ENCODE measurements around the gene TBCEL. TPM values are rescaled to one million over a fixed set of nuclear protein-coding genes. Genes with fewer than 3 reads are reported as not detected.
"Not testable (repeated sequence)": the region's sequence is repeated elsewhere in the genome, so short reads cannot be mapped to it uniquely, and the experiment has no call there.

TBCEL gene
- total RNA-seq, 4 donors from 2014 or later: 12.1 to 87.5 (median 35.6) TPM

DNA sequence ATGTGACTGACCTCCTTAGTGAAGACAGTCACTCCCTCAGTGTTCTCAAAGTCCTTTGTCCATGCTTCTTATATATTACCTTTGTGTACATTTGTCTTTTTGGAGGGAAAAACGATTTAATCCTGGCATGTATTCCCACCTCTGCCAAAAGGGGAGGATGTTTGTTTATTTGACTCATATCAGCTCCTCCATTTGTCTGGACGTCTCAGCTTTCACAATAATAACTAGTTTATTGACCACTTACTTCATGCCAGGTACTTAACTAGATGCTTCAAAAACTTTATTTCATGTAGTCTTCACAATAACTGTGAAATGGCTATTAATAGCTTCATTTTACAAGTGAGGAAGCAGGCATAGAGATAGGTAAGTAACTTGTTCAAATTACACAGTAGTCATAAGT lies 5.3 kb downstream of the TBCEL start:
- Histone ChIP-seq H3K36me3 (no peaks in the 10 kb centered on the region), H3K4me3 (no peak overlapping the region), H3K27ac (no peak overlapping the region), H3K4me1 (no peaks in the 10 kb centered on the region), H3K27me3 (no peaks in the 10 kb centered on the region), H3K9me3 (no peaks in the 10 kb centered on the region)
- DNase-seq: no peak
- no peak for TF ChIP-seq POLR2A (IDR thresholded peaks at IDR 0.05)
- TF ChIP-seq, protein P1, sequence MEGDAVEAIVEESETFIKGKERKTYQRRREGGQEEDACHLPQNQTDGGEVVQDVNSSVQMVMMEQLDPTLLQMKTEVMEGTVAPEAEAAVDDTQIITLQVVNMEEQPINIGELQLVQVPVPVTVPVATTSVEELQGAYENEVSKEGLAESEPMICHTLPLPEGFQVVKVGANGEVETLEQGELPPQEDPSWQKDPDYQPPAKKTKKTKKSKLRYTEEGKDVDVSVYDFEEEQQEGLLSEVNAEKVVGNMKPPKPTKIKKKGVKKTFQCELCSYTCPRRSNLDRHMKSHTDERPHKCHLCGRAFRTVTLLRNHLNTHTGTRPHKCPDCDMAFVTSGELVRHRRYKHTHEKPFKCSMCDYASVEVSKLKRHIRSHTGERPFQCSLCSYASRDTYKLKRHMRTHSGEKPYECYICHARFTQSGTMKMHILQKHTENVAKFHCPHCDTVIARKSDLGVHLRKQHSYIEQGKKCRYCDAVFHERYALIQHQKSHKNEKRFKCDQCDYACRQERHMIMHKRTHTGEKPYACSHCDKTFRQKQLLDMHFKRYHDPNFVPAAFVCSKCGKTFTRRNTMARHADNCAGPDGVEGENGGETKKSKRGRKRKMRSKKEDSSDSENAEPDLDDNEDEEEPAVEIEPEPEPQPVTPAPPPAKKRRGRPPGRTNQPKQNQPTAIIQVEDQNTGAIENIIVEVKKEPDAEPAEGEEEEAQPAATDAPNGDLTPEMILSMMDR (IDR thresholded peaks at IDR 0.05): no peak
- intact Hi-C loops (cut with DNase I; ENCODE audit: low total_unique reads): no loop called here

GRCh38 chr11:121029813-121030445 lies 6.0 kb downstream of the TBCEL start:
- H3K27ac ChIP-seq: no peak overlapping the region
- H3K4me3 ChIP-seq: no peak overlapping the region
- H3K4me1 ChIP-seq: no peaks in the 10 kb centered on the region
- intact Hi-C loops (cut with DNase I; ENCODE audit: low total_unique reads): no loop called here
- H3K36me3 ChIP-seq: no peaks in the 10 kb centered on the region
- TF ChIP-seq POLR2A (IDR thresholded peaks at IDR 0.05): no peak
- TF ChIP-seq, protein P1 (IDR thresholded peaks at IDR 0.05): no peak
- no peaks in the 10 kb centered on the region for H3K27me3 ChIP-seq
- H3K9me3 ChIP-seq: no peaks in the 10 kb centered on the region
- DNase-seq: no peak

- Histone ChIP-seq H3K4me3 (no peak overlapping the region), H3K9me3 (no peaks in the 10 kb centered on the region), H3K27me3 (no peaks in the 10 kb centered on the region), H3K4me1 (no peaks in the 10 kb centered on the region), H3K27ac (no peak overlapping the region), H3K36me3 (no peaks in the 10 kb centered on the region)
- no peak for TF ChIP-seq POLR2A (IDR thresholded peaks at IDR 0.05)
- TF ChIP-seq, protein P1 (IDR thresholded peaks at IDR 0.05): no peak
- intact Hi-C loops (cut with DNase I; ENCODE audit: low total_unique reads): no loop called here
- no peak for DNase-seq
Measured at GRCh38 chr11:121031167-121031566, 7.3 kb downstream of the TBCEL start.

- H3K27me3 ChIP-seq; H3K27ac ChIP-seq; H3K36me3 ChIP-seq; H3K4me1 ChIP-seq; H3K4me3 ChIP-seq; DNase-seq; intact Hi-C loops (cut with DNase I; ENCODE audit: low total_unique reads); H3K9me3 ChIP-seq: not testable (repeated sequence)
Measured at GRCh38 chr11:121031648-121032047, 7.7 kb downstream of the TBCEL start.

DNA sequence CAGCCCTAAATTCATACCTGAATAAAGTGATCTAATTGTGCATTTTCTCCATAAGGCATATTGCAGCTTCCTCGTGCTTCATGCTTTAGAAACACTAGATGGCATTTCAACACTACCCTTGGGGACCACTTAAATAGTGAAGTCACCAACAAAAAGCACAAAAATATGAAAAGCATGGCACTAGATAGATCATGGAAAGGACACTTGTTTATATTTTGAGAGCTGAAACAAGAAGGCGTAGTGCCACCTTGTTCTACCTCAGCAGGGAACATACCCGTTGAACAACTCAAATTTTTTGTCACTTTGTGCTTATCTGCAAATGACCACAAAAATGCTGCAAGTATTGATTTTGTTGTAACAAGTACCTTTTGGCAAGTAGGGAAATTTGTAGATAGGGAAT lies 8.6 kb downstream of the TBCEL start:
- intact Hi-C loops (cut with DNase I; ENCODE audit: low total_unique reads): no loop called here
- TF ChIP-seq, protein P1 (IDR thresholded peaks at IDR 0.05): no peak
- TF ChIP-seq POLR2A (IDR thresholded peaks at IDR 0.05): no peak

DNA sequence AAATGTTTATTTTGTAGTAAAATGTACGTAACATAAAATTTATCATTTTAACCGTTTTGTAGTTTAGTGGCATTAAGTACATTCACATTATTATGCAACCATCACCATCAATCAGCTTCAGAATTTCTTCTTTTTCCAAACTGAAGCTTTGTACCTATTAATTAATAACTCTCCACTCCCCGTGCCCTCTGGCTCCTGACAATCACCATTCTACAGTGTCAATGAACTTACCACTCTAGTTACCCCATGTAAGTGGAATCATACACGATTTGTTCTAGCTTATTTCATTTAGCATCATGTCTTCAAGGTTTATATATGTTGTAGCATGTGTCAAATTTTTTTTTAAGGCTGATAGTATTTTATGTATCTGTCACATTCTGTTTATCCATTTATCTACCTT lies 9.7 kb downstream of the TBCEL start:
- no peak for DNase-seq
- intact Hi-C loops (cut with DNase I; ENCODE audit: low total_unique reads): no loop called here
- Histone ChIP-seq H3K9me3 (no peaks in the 10 kb centered on the region), H3K36me3 (no peaks in the 10 kb centered on the region), H3K27ac (no peak overlapping the region), H3K4me3 (no peak overlapping the region), H3K27me3 (no peaks in the 10 kb centered on the region), H3K4me1 (no peaks in the 10 kb centered on the region)
- TF ChIP-seq, protein P1 (IDR thresholded peaks at IDR 0.05): no peak
- TF ChIP-seq POLR2A (IDR thresholded peaks at IDR 0.05): no peak

More for the DNA sequence above, 8.6 kb downstream of the TBCEL start:
- Histone ChIP-seq H3K4me1 (no peaks in the 10 kb centered on the region), H3K27me3 (no peaks in the 10 kb centered on the region), H3K27ac (no peak overlapping the region), H3K36me3 (no peaks in the 10 kb centered on the region), H3K4me3 (no peak overlapping the region), H3K9me3 (no peaks in the 10 kb centered on the region)
- DNase-seq: no peak
